Lung (tissue), 12 donors: ENCODE data around the gene NMRAL1. TPM values are rescaled to one million over a fixed set of nuclear protein-coding genes. Genes with fewer than 3 reads are reported as not detected.
A peak's percentile ranks its signal among the peaks of the same experiment; 100 is the strongest.

Experiments used
- ATAC-seq: fragments of 200-7000 bp; cut with Tn5 transposase; one replicate; pipeline ENCODE4 v1.9.1; 2020; ENCODE audit warnings: moderate number of reproducible peaks; ENCODE audit not compliant: insufficient read depth, low FRiP score
- DNase-seq, 3 donors: peaks; one replicate each; pipeline ENCODE4 v3.0.0-alpha.2; 2013 to 2017
- H3K27ac ChIP-seq, 2 donors: one replicate each; pipeline ENCODE4 v1.5.1; 2013; ENCODE audit warnings: mild to moderate bottlenecking in 2 of 2, moderate library complexity in 2 of 2, control low read depth in 1 of 2, inconsistent platforms in 1 of 2, low read depth in 1 of 2, low read length in 1 of 2
- H3K27me3 ChIP-seq, 3 donors: one replicate each; pipeline ENCODE4 v1.5.1; 2013; ENCODE audit warnings: low read length in 2 of 3; ENCODE audit not compliant: control insufficient read depth in 3 of 3, insufficient read depth in 3 of 3
- H3K36me3 ChIP-seq, 4 donors: one replicate each; pipeline ENCODE4 v1.5.1; 2013; ENCODE audit warnings: low read length in 4 of 4, mild to moderate bottlenecking in 1 of 4, moderate library complexity in 1 of 4; ENCODE audit not compliant: control insufficient read depth in 4 of 4, insufficient read depth in 4 of 4
- H3K4me1 ChIP-seq, 5 donors: one replicate each; pipeline ENCODE4 v1.5.1; 2013; ENCODE audit warnings: low read length in 5 of 5, mild to moderate bottlenecking in 2 of 5, moderate library complexity in 1 of 5; ENCODE audit not compliant: control insufficient read depth in 5 of 5, insufficient read depth in 5 of 5
- H3K4me3 ChIP-seq: one replicate; pipeline ENCODE4 v1.5.1; 2013; ENCODE audit warnings: mild to moderate bottlenecking, control low read depth, moderate library complexity
- H3K9ac ChIP-seq, 2 donors: one replicate each; pipeline ENCODE4 v1.5.1; 2013; ENCODE audit warnings: low read length in 2 of 2, control low read depth in 1 of 2; ENCODE audit not compliant: insufficient read depth in 1 of 2
- H3K9me3 ChIP-seq, 4 donors: one replicate each; pipeline ENCODE4 v1.5.1; 2013; ENCODE audit warnings: low read length in 3 of 4, mild to moderate bottlenecking in 1 of 4, moderate library complexity in 1 of 4; ENCODE audit not compliant: control insufficient read depth in 4 of 4, insufficient read depth in 3 of 4
- CTCF ChIP-seq: IDR thresholded peaks from 2 replicates; pipeline ENCODE4 v1.5.1; 2012; ENCODE audit warnings: mild to moderate bottlenecking; ENCODE audit errors: control extremely low read depth, extremely low read depth
- WGBS, 2 donors: extraction: QIAGEN DNeasy Blood & Tissue Kit; methylation state at CpG; one replicate each; pipeline ENCODE4 v1.1.7; 2013; 5-methylcytosine and 5-hydroxymethylcytosine counted together
- polyA plus RNA-seq, 2 donors: library from polyadenylated mRNA; stranded (reverse); fragments of 200-250 nt; gene quantifications; one replicate each; pipeline ENCODE4 v1.2.1, GENCODE V29; 2013
- total RNA-seq, 2 donors: library from RNA; depleted of rRNA in 1 of 2; stranded (reverse); fragments of >200 nt in 1 of 2; gene quantifications; one replicate each; pipeline ENCODE4 v1.2.1, GENCODE V29; 2014 to 2021
- donor health status: control.
- donor health status: control.
- donor health status: Bipolar disorder and iron deficiency.
- donor health status: healthy.
- donor health status: DM: yes; HTN: yes; CAD: no.

NMRAL1 gene
- total and polyA plus RNA-seq, 4 donors: 23.4 to 57.4 (median 46.8) TPM

GRCh38 chr16:4455951-4456350 is 18.5 kb downstream of the NMRAL1 start:
- DNase-seq: no peak
- TF ChIP-seq CTCF: no peak
- Histone ChIP-seq H3K27ac (no peak overlapping the region), H3K27me3 (no peaks in the 10 kb centered on the region), H3K9ac (no peak overlapping the region), H3K36me3 (peaks cover 8 to 42% (median 23%) of the 10 kb centered on the region in 4 donors), H3K4me3 (no peak overlapping the region), H3K4me1 (peaks cover 0 to 2% (median 0%) of the 10 kb centered on the region in 5 donors), H3K9me3 (no peaks in the 10 kb centered on the region)
- WGBS, 2 donors: 86 to 90% methylated on average over 10 of the region's 10 CpGs
- no peak for ATAC-seq

GRCh38 chr16:4455081-4455480 is 19.3 kb downstream of the NMRAL1 start:
- WGBS, 2 donors: 94% methylated on average over 14 of the region's 14 CpGs
- no peak for ATAC-seq

GRCh38 chr16:4454623-4455022 is 19.8 kb downstream of the NMRAL1 start:
- DNase-seq (peak in 1 of 3 donors; percentile 25), ATAC-seq (no peak)
- 77 to 82% methylated on average over 9 of the region's 9 CpGs for WGBS, 2 donors
- H3K4me3 ChIP-seq: no peak overlapping the region
- peaks cover 0 to 2% (median 0%) of the 10 kb centered on the region in 5 donors for H3K4me1 ChIP-seq
- H3K9ac ChIP-seq: no peak overlapping the region
- peaks cover 8 to 50% (median 29%) of the 10 kb centered on the region in 4 donors for H3K36me3 ChIP-seq
- no peak overlapping the region for H3K27ac ChIP-seq
- H3K9me3 ChIP-seq: no peaks in the 10 kb centered on the region
- H3K27me3 ChIP-seq: no peaks in the 10 kb centered on the region
- TF ChIP-seq CTCF: no peak

More at GRCh38 chr16:4455081-4455480, 19.3 kb downstream of the NMRAL1 start:
- peaks cover 0 to 2% (median 0%) of the 10 kb centered on the region in 5 donors for H3K4me1 ChIP-seq
- no peak overlapping the region for H3K27ac ChIP-seq
- H3K27me3 ChIP-seq: no peaks in the 10 kb centered on the region
- no peak for DNase-seq
- H3K4me3 ChIP-seq: no peak overlapping the region
- TF ChIP-seq CTCF: no peak
- peaks cover 8 to 48% (median 27%) of the 10 kb centered on the region in 4 donors for H3K36me3 ChIP-seq
- H3K9ac ChIP-seq: no peak overlapping the region
- no peaks in the 10 kb centered on the region for H3K9me3 ChIP-seq

GRCh38 chr16:4452674-4453073 is 21.8 kb downstream of the NMRAL1 start:
- H3K4me3 ChIP-seq: no peak overlapping the region
- H3K27me3 ChIP-seq: no peaks in the 10 kb centered on the region
- H3K9me3 ChIP-seq: no peaks in the 10 kb centered on the region
- DNase-seq: no peak
- no peak overlapping the region for H3K27ac ChIP-seq
- H3K9ac ChIP-seq: no peak overlapping the region
- 95 to 98% methylated on average over 5 of the region's 5 CpGs for WGBS, 2 donors
- TF ChIP-seq CTCF: no peak
- H3K4me1 ChIP-seq: peaks cover 0 to 2% (median 0%) of the 10 kb centered on the region in 5 donors
- peaks cover 12 to 64% (median 30%) of the 10 kb centered on the region in 4 donors for H3K36me3 ChIP-seq
- ATAC-seq: no peak
